ENCODE measurements around the gene CAPN7.

DNA sequence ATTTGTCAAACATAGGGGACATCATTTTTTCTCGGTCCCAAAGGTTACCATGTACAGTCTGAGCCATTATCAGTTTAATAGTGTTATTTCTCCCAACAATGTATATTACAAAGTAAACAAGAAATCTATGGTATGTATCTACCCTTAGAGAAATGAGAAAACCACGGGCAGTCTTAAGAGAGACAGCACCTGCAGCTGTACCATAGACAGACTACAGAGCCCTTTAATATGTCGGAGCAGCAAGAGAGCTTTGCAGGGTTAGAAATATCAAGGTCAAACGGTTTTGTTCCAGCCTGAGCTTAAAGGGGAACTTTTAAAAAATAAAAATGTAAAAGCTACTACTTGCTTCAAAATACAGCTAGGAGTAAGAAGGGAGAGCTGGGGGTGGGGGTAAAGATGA lies 73.2 kb downstream of the CAPN7 start:
- TF ChIP-seq CTCF (IDR thresholded peaks at IDR 0.05) (no peak), EZH2 (IDR thresholded peaks at IDR 0.05) (no peak)
